OCI-LY1 (cell line): ENCODE results near the gene COL21A1.

Experiments used
- EZH2 ChIP-seq: fragments of 200-600 bp; sonication (generic), shearing (Covaris generic); IDR thresholded peaks from 2 replicates; pipeline ENCODE4 v1.8.0; 2017; ENCODE audit warnings: borderline replicate concordance, mixed run types, mild to moderate bottlenecking, antibody characterized with exemption, low read length, moderate library complexity, mixed read lengths
- TF ChIP-seq, protein P1 (sequence below): fragments of 200-600 bp; sonication (generic), shearing (Covaris generic); IDR thresholded peaks from 2 replicates; pipeline ENCODE4 v1.5.1; 2017; ENCODE audit warnings: mild to moderate bottlenecking, antibody characterized with exemption, low read length, moderate library complexity, mixed read lengths

DNA sequence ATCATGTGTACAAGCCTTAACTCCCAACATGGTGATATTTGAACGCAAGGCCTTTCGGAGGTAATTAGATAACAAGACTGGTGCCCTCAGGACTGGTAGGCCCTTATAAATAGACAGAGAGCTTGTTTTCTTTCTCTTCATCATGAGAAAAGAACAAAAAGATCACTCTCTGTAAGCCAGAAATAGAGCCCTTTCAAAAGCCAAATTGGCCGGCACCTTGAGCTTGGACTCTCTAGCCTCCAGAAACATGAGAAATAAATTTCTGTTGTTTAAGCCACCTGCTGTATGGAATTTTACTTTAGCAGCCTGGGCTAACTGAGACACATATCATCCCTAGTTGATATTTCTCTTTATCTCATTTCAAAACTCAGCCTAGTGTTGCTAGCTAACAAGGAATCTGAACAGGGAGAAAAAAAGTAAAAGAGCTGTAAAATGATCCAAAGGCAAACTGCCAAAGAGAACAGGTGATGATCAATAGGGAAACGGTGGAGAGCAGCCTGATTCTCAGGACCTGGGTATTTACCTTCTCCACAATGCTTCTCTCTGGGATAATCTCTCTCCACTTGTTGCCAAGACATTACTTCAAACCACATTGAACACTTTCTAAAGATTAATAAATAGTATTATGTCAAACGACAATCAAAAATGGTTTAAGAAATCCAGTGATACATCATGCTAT lies 6.1 kb downstream of the COL21A1 start:
- TF ChIP-seq, protein P1, sequence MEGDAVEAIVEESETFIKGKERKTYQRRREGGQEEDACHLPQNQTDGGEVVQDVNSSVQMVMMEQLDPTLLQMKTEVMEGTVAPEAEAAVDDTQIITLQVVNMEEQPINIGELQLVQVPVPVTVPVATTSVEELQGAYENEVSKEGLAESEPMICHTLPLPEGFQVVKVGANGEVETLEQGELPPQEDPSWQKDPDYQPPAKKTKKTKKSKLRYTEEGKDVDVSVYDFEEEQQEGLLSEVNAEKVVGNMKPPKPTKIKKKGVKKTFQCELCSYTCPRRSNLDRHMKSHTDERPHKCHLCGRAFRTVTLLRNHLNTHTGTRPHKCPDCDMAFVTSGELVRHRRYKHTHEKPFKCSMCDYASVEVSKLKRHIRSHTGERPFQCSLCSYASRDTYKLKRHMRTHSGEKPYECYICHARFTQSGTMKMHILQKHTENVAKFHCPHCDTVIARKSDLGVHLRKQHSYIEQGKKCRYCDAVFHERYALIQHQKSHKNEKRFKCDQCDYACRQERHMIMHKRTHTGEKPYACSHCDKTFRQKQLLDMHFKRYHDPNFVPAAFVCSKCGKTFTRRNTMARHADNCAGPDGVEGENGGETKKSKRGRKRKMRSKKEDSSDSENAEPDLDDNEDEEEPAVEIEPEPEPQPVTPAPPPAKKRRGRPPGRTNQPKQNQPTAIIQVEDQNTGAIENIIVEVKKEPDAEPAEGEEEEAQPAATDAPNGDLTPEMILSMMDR: no peak
- TF ChIP-seq EZH2: no peak
